Chondrocyte (in vitro differentiated cells): ENCODE data around the gene WNT1. TPM values are rescaled to one million over a fixed set of nuclear protein-coding genes. Genes with fewer than 3 reads are reported as not detected.
A peak's percentile ranks its signal among the peaks of the same experiment; 100 is the strongest.

Experiments used
- DNase-seq: peaks from one replicate; pipeline ENCODE4 v3.0.0; 2021; ENCODE audit warnings: mixed read lengths, low spot score
- H3K27ac Mint-ChIP-seq: one replicate; pipeline ENCODE4 v1.8.0; 2021; ENCODE audit warnings: mild to moderate bottlenecking, moderate library complexity, mixed read lengths; ENCODE audit not compliant: unreplicated experiment
- H3K27me3 Mint-ChIP-seq: 2 replicates; pipeline ENCODE4 v1.8.0; 2021; ENCODE audit warnings: low read depth, mixed read lengths
- H3K36me3 Mint-ChIP-seq: 2 replicates; pipeline ENCODE4 v1.8.0; 2021; ENCODE audit warnings: low read depth, mixed read lengths
- H3K4me1 Mint-ChIP-seq: 2 replicates; pipeline ENCODE4 v1.8.0; 2021; ENCODE audit warnings: low read depth, mild to moderate bottlenecking, mixed read lengths
- H3K4me3 Mint-ChIP-seq: one replicate; pipeline ENCODE4 v1.8.0; 2021; ENCODE audit warnings: mild to moderate bottlenecking, moderate library complexity, mixed read lengths; ENCODE audit not compliant: unreplicated experiment
- H3K9me3 Mint-ChIP-seq: 2 replicates; pipeline ENCODE4 v1.8.0; 2021; ENCODE audit warnings: low read depth, mixed read lengths
- CTCF ChIP-seq: fragments of 200-600 bp; sonication (generic); IDR thresholded peaks from 2 replicates; pipeline ENCODE4 v1.5.0; 2021; ENCODE audit warnings: antibody characterized with exemption, mild to moderate bottlenecking, moderate library complexity
- total RNA-seq: library from RNA; stranded (reverse); gene quantifications from 3 replicates; pipeline ENCODE4 v1.2.1, GENCODE V29; 2021

The WNT1 gene
- total RNA-seq, 1 donor from 2014 or later = not detected

GRCh38 chr12:48998497-48999353, 20.6 kb downstream of the WNT1 start:
- peaks cover 2% of the 10 kb centered on the region for H3K27me3 Mint-ChIP-seq
- no peak for DNase-seq
- TF ChIP-seq CTCF = no peak
- H3K9me3 Mint-ChIP-seq = no peaks in the 10 kb centered on the region
- peaks cover 18% of the 10 kb centered on the region for H3K36me3 Mint-ChIP-seq
- H3K4me1 Mint-ChIP-seq = peaks cover 29% of the 10 kb centered on the region
- no peak overlapping the region for H3K27ac Mint-ChIP-seq
- peak overlapping the region; percentile 58 for H3K4me3 Mint-ChIP-seq

- peak within 1 kb of the TSS; percentile 73 for H3K4me3 Mint-ChIP-seq
- DNase-seq = no peak
- TF ChIP-seq CTCF = peak; percentile 52
- H3K27ac Mint-ChIP-seq = peak within 1 kb of the TSS; percentile 64
- H3K36me3 Mint-ChIP-seq = peaks cover 21% of the 10 kb centered on the region
- no peaks in the 10 kb centered on the region for H3K9me3 Mint-ChIP-seq
- H3K4me1 Mint-ChIP-seq = peaks cover 29% of the 10 kb centered on the region
- H3K27me3 Mint-ChIP-seq = no peaks in the 10 kb centered on the region
Measured at GRCh38 chr12:48999371-49000131, 21.4 kb downstream of the WNT1 start, which contains the start of gene DDN. TSS of gene DDN (minus strand) at chr12:48999375. CDS start at chr12:48999287, 88 bp downstream.

- TF ChIP-seq CTCF = no peak
- Mint-ChIP-seq H3K9me3 (no peaks in the 10 kb centered on the region), H3K27ac (no peak overlapping the region), H3K27me3 (no peaks in the 10 kb centered on the region), H3K4me3 (no peak overlapping the region), H3K36me3 (peaks cover 29% of the 10 kb centered on the region), H3K4me1 (peaks cover 25% of the 10 kb centered on the region)
- DNase-seq = no peak
Measured at GRCh38 chr12:49000346-49000745, 22.2 kb downstream of the WNT1 start.

- H3K4me3 Mint-ChIP-seq = no peak overlapping the region
- DNase-seq = no peak
- H3K36me3 Mint-ChIP-seq = peaks cover 29% of the 10 kb centered on the region
- no peak overlapping the region for H3K27ac Mint-ChIP-seq
- H3K4me1 Mint-ChIP-seq = no peaks in the 10 kb centered on the region
- H3K27me3 Mint-ChIP-seq = no peaks in the 10 kb centered on the region
- TF ChIP-seq CTCF = no peak
- H3K9me3 Mint-ChIP-seq = no peaks in the 10 kb centered on the region
Measured at GRCh38 chr12:49008943-49009342, 30.8 kb downstream of the WNT1 start.

GRCh38 chr12:49010092-49010668, 32.1 kb downstream of the WNT1 start:
- no peaks in the 10 kb centered on the region for H3K9me3 Mint-ChIP-seq
- H3K27me3 Mint-ChIP-seq = no peaks in the 10 kb centered on the region
- no peak overlapping the region for H3K27ac Mint-ChIP-seq
- peaks cover 19% of the 10 kb centered on the region for H3K36me3 Mint-ChIP-seq
- no peak for DNase-seq
- no peak for TF ChIP-seq CTCF
- no peak overlapping the region for H3K4me3 Mint-ChIP-seq
- H3K4me1 Mint-ChIP-seq = peaks cover 5% of the 10 kb centered on the region
